Tibial nerve (tissue), 4 donors: ENCODE results near the gene ATP13A2.

Experiments used
- CTCF ChIP-seq, 5 experiments: fragments of 200-600 bp in 3 of 5; fragments of 450-650 bp in 2 of 5; sonication (generic) in 3 of 5; IDR thresholded peaks; one replicate each; pipeline ENCODE4 v1.5.1; 2016 to 2019; ENCODE audit warnings: antibody characterized with exemption in 5 of 5, mild to moderate bottlenecking in 3 of 5, moderate library complexity in 2 of 5
- EP300 ChIP-seq, 2 donors: sonication (generic); formaldehyde crosslinking; IDR thresholded peaks; one replicate each; pipeline ENCODE4 v1.6.1; 2017; ENCODE audit warnings: antibody characterized with exemption in 2 of 2, mild to moderate bottlenecking in 1 of 2
- POLR2A ChIP-seq, 2 donors: fragments of 450-650 bp; IDR thresholded peaks; one replicate each; pipeline ENCODE4 v1.6.1; 2017; ENCODE audit warnings: antibody characterized with exemption in 2 of 2, mild to moderate bottlenecking in 2 of 2, moderate library complexity in 2 of 2

GRCh38 chr1:17053685-17054410, 42.1 kb upstream of the ATP13A2 start, which contains the start of gene SDHB:
- peak in 1 of 5 experiments; percentile 43 for TF ChIP-seq CTCF (IDR thresholded peaks at IDR 0.05)
- TF ChIP-seq POLR2A (IDR thresholded peaks at IDR 0.05) = peak; percentile 66 to 91
- peak; percentile 98 to 99 for TF ChIP-seq EP300 (IDR thresholded peaks at IDR 0.05)
